SK-N-SH treated with all-trans-retinoic acid at 6 μM for 48 hours (cell line): ENCODE measurements around the gene TJP2.

Experiments used
- ATAC-seq: fragments of 200-7000 bp; cut with Tn5 transposase; 3 replicates; pipeline ENCODE4 v1.9.1; 2020; ENCODE audit warnings: mild to moderate bottlenecking, moderate library complexity
- ARNTL ChIP-seq: fragments of 450-650 bp; formaldehyde crosslinking; IDR thresholded peaks from 2 replicates; pipeline ENCODE4 v1.5.0; 2020; ENCODE audit warnings: low read depth, mild to moderate bottlenecking, moderate library complexity, borderline replicate concordance
- BACH2 ChIP-seq: fragments of 250-450 bp; sonication (Bioruptor Pico); IDR thresholded peaks from 2 replicates; pipeline ENCODE4 v1.9.0; 2021; ENCODE audit warnings: mild to moderate bottlenecking, borderline replicate concordance
- CREB5 ChIP-seq: fragments of 250-450 bp; sonication (Bioruptor Pico); IDR thresholded peaks from 2 replicates; pipeline ENCODE4 v1.5.1; 2020; ENCODE audit warnings: low read depth, mild to moderate bottlenecking, moderate library complexity
- CSDC2 ChIP-seq: fragments of 250-450 bp; sonication (Bioruptor Pico); IDR thresholded peaks from 2 replicates; pipeline ENCODE4 v1.5.0; 2020; ENCODE audit warnings: mild to moderate bottlenecking, moderate library complexity
- CSRNP3 ChIP-seq: fragments of 250-450 bp; sonication (Bioruptor Pico); IDR thresholded peaks from 2 replicates; pipeline ENCODE4 v1.5.1; 2021; ENCODE audit warnings: mild to moderate bottlenecking, moderate library complexity
- ESRRG ChIP-seq: fragments of 250-450 bp; sonication (Bioruptor Pico); IDR thresholded peaks from 2 replicates; pipeline ENCODE4 v1.6.1; 2021; ENCODE audit warnings: mild to moderate bottlenecking
- GLIS3 ChIP-seq: fragments of 250-450 bp; sonication (Bioruptor Pico); IDR thresholded peaks from 2 replicates; pipeline ENCODE4 v1.5.0; 2020; ENCODE audit warnings: mild to moderate bottlenecking, moderate library complexity
- ISL1 ChIP-seq: fragments of 250-450 bp; sonication (Bioruptor Pico); IDR thresholded peaks from 2 replicates; pipeline ENCODE4 v2.1.2; 2022; ENCODE audit warnings: mild to moderate bottlenecking, moderate library complexity
- PATZ1 ChIP-seq: fragments of 250-450 bp; sonication (Bioruptor Pico); IDR thresholded peaks from 2 replicates; pipeline ENCODE4 v1.8.0; 2020; ENCODE audit warnings: mild to moderate bottlenecking, moderate library complexity, borderline replicate concordance
- PPARA ChIP-seq: fragments of 250-450 bp; sonication (Bioruptor Pico); IDR thresholded peaks from 2 replicates; pipeline ENCODE4 v1.5.0; 2020; ENCODE audit warnings: mild to moderate bottlenecking, borderline replicate concordance
- SNAI2 ChIP-seq: fragments of 250-450 bp; sonication (Bioruptor Pico); IDR thresholded peaks from 2 replicates; pipeline ENCODE4 v1.5.0; 2020; ENCODE audit warnings: mild to moderate bottlenecking, moderate library complexity
- TCF4 ChIP-seq: fragments of 250-450 bp; sonication (Bioruptor Pico); IDR thresholded peaks from 2 replicates; pipeline ENCODE4 v1.8.0; 2021; ENCODE audit warnings: mild to moderate bottlenecking, moderate library complexity, borderline replicate concordance
- TOX ChIP-seq: fragments of 250-450 bp; sonication (Bioruptor Pico); IDR thresholded peaks from 2 replicates; pipeline ENCODE4 v1.8.0; 2021; ENCODE audit warnings: mild to moderate bottlenecking, moderate library complexity, borderline replicate concordance
- TSHZ2 ChIP-seq: fragments of 250-450 bp; sonication (Bioruptor Pico); IDR thresholded peaks from 2 replicates; pipeline ENCODE4 v1.5.0; 2020; ENCODE audit warnings: mild to moderate bottlenecking, moderate library complexity
- ZC3H10 ChIP-seq: fragments of 250-450 bp; sonication (Bioruptor Pico); IDR thresholded peaks from 2 replicates; pipeline ENCODE4 v1.5.1; 2021; ENCODE audit warnings: mild to moderate bottlenecking, moderate library complexity
- ZFP3 ChIP-seq: fragments of 250-450 bp; sonication (Bioruptor Pico); IDR thresholded peaks from 2 replicates; pipeline ENCODE4 v1.5.0; 2020; ENCODE audit warnings: mild to moderate bottlenecking, moderate library complexity
- ZFP30 ChIP-seq: fragments of 450-650 bp; formaldehyde crosslinking; IDR thresholded peaks from 2 replicates; pipeline ENCODE4 v1.5.0; 2022; ENCODE audit warnings: mild to moderate bottlenecking, moderate library complexity
- ZNF565 ChIP-seq: fragments of 450-650 bp; formaldehyde crosslinking; conservative IDR thresholded peaks from 2 replicates; pipeline ENCODE4 v1.5.0; 2020; ENCODE audit warnings: low read depth, mild to moderate bottlenecking, moderate library complexity
- ZNF70 ChIP-seq: fragments of 450-650 bp; formaldehyde crosslinking; IDR thresholded peaks from 2 replicates; pipeline ENCODE4 v1.5.0; 2020; ENCODE audit warnings: mild to moderate bottlenecking, moderate library complexity
- ZNF8 ChIP-seq: fragments of 450-650 bp; formaldehyde crosslinking; IDR thresholded peaks from 2 replicates; pipeline ENCODE4 v1.5.0; 2020; ENCODE audit warnings: mild to moderate bottlenecking, moderate library complexity

The TJP2 gene

GRCh38 chr9:69307446-69308205 is 133.5 kb downstream of the TJP2 start:
- peak; percentile 68 for ATAC-seq
- TF ChIP-seq ISL1 (CRISPR knock-in tag) (peak; percentile 74), ESRRG (CRISPR knock-in tag) (no peak)

GRCh38 chr9:69308206-69308931 is 134.3 kb downstream of the TJP2 start:
- TF ChIP-seq BACH2 (CRISPR knock-in tag) (no peak), ZFP30 (no peak), TCF4 (CRISPR knock-in tag) (no peak)
- no peak for ATAC-seq

DNA sequence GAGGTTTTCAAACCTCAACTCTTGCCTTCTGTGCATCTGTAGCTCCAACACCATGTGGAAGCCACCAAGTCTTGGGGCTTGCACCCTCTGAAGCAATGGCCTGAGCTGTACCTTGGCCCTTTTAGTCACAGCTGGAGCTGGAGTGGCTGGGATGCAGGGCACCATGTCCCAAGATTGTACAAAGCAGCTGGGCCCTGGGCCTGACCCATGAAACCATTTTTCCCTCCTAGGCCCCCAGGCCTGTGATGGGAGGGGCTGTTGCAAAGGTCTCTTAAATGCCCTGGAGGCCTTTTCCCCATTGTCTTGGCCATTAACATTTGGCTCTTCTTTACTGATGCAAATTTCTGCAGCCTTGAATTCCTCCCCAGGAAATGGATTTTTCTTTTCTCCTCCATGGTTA is 139.1 kb downstream of the TJP2 start:
- no peak for ATAC-seq
- TF ChIP-seq TSHZ2 (CRISPR knock-in tag) (no peak), SNAI2 (CRISPR knock-in tag) (no peak), ARNTL (CRISPR knock-in tag) (no peak), PPARA (CRISPR knock-in tag) (no peak), ZNF8 (CRISPR knock-in tag) (no peak), ESRRG (CRISPR knock-in tag) (no peak), CSRNP3 (no peak), ZC3H10 (no peak), ZNF565 (CRISPR knock-in tag) (no peak), CSDC2 (no peak), PATZ1 (CRISPR knock-in tag) (no peak), ZNF70 (CRISPR knock-in tag) (no peak), TOX (CRISPR knock-in tag) (no peak), ZFP3 (CRISPR knock-in tag) (no peak), GLIS3 (no peak)

- TF ChIP-seq CREB5 (CRISPR knock-in tag) = no peak
- no peak for TF ChIP-seq TOX (CRISPR knock-in tag)
- no peak for ATAC-seq
These were observed 140.5 kb downstream of the TJP2 start for GRCh38 chr9:69314547-69314946.
